SK-N-SH (cell line): ENCODE results near the gene KCNN2. TPM values are rescaled to one million over a fixed set of nuclear protein-coding genes. Genes with fewer than 3 reads are reported as not detected.
"Not testable (repeated sequence)": the region's sequence is repeated elsewhere in the genome, so short reads cannot be mapped to it uniquely, and the experiment has no call there.

Experiments used
- CTCF ChIA-PET: fragments of 300-600, 350-600 bp; formaldehyde crosslinking; extraction: SDS; loops from one replicate; lab custom pipeline; 2021; lab: Yijun Ruan, JAX
- POLR2A ChIA-PET: fragments of 350-600 bp; sonication (Branson Sonifier 250); formaldehyde crosslinking; extraction: SDS; loops from one replicate; lab custom pipeline; 2020; ENCODE audit warnings: antibody characterized with exemption, inconsistent platforms; lab: Yijun Ruan, JAX
- DNase-seq: peaks from one replicate; pipeline ENCODE4 v3.0.0; 2012
- H2AFZ ChIP-seq: fragments of 200-600 bp; sonication (generic); 2 replicates; pipeline ENCODE4 v1.8.1; 2016; ENCODE audit warnings: antibody characterized with exemption, mild to moderate bottlenecking, low read depth
- H3F3A ChIP-seq: fragments of 200-600 bp; sonication (generic); replicated peaks from 2 replicates; pipeline ENCODE3; 2016; ENCODE audit warnings: antibody characterized with exemption, mild to moderate bottlenecking; ENCODE audit not compliant: insufficient read depth
- H3K27ac ChIP-seq, 2 experiments: fragments of 200-500 bp in 1 of 2; fragments of 200-600 bp in 1 of 2; sonication (Bioruptor generic) in 1 of 2; sonication (generic), shearing (Covaris generic) in 1 of 2; 2 replicates each; pipeline versions ENCODE4 v1.5.1 to v1.6.1; 2014 to 2016; ENCODE audit warnings: low read depth in 2 of 2, inconsistent platforms in 1 of 2, low read length in 1 of 2, mild to moderate bottlenecking in 1 of 2, mixed read lengths in 1 of 2
- H3K27me3 ChIP-seq: fragments of 200-600 bp; sonication (generic), shearing (Covaris generic); 2 replicates; pipeline ENCODE4 v1.6.1; 2016; ENCODE audit warnings: mixed run types; ENCODE audit not compliant: insufficient read depth
- H3K36me3 ChIP-seq, 2 experiments: fragments of 200-500 bp in 1 of 2; fragments of 200-600 bp in 1 of 2; sonication (Bioruptor generic) in 1 of 2; sonication (generic) in 1 of 2; replicated peaks in 1 of 2; 2 replicates each; pipeline versions ENCODE3 to v1.5.1; 2014 to 2016; ENCODE audit warnings: low read length in 1 of 2, mild to moderate bottlenecking in 1 of 2; ENCODE audit not compliant: insufficient read depth in 2 of 2, control insufficient read depth in 1 of 2
- H3K4me1 ChIP-seq, 2 experiments: fragments of 200-500 bp in 1 of 2; fragments of 200-600 bp in 1 of 2; sonication (Bioruptor generic) in 1 of 2; sonication (generic), shearing (Covaris generic) in 1 of 2; 2 replicates each; pipeline versions ENCODE4 v1.5.1 to v1.6.1; 2014 to 2016; ENCODE audit warnings: low read depth in 1 of 2, low read length in 1 of 2, mixed run types in 1 of 2; ENCODE audit not compliant: insufficient read depth in 2 of 2, control insufficient read depth in 1 of 2
- H3K4me2 ChIP-seq: fragments of 200-600 bp; sonication (generic), shearing (Covaris generic); 2 replicates; pipeline ENCODE4 v1.6.1; 2017; ENCODE audit warnings: mixed run types
- H3K4me3 ChIP-seq, 2 experiments: fragments of 200-500 bp in 1 of 2; fragments of 200-600 bp in 1 of 2; sonication (Bioruptor generic) in 1 of 2; sonication (generic), shearing (Covaris generic) in 1 of 2; 2 replicates each; pipeline versions ENCODE4 v1.5.1 to v1.8.1; 2014 to 2016; ENCODE audit warnings: low read depth in 2 of 2, inconsistent platforms in 1 of 2, low read length in 1 of 2, mild to moderate bottlenecking in 1 of 2, mixed read lengths in 1 of 2, moderate library complexity in 1 of 2
- H3K79me2 ChIP-seq: fragments of 200-600 bp; sonication (generic); 2 replicates; pipeline ENCODE4 v1.8.1; 2017; ENCODE audit warnings: mild to moderate bottlenecking; ENCODE audit not compliant: insufficient read depth
- H3K9ac ChIP-seq: fragments of 200-600 bp; sonication (generic); 2 replicates; pipeline ENCODE4 v1.6.1; 2017; ENCODE audit warnings: mixed run types
- H3K9me2 ChIP-seq: fragments of 200-600 bp; sonication (generic); 2 replicates; pipeline ENCODE4 v1.6.1; 2017; ENCODE audit warnings: mixed run types
- H3K9me3 ChIP-seq: fragments of 200-600 bp; sonication (generic); 2 replicates; pipeline ENCODE4 v1.6.1; 2017; ENCODE audit warnings: mixed run types, mild to moderate bottlenecking, moderate library complexity
- H4K20me1 ChIP-seq: fragments of 200-600 bp; sonication (generic); 2 replicates; pipeline ENCODE4 v1.6.1; 2017; ENCODE audit warnings: mild to moderate bottlenecking, mixed run types; ENCODE audit not compliant: insufficient read depth
- ELF1 ChIP-seq: IDR thresholded peaks from 2 replicates; pipeline ENCODE4 v1.4.0; 2012
- EP300 ChIP-seq, 2 experiments: IDR thresholded peaks; 2 replicates each; pipeline versions ENCODE4 v1.4.0 to v1.6.1; 2012; ENCODE audit warnings: borderline replicate concordance in 1 of 2, low read depth in 1 of 2, low read length in 1 of 2
- EZH2phosphoT487 ChIP-seq: fragments of 200-600 bp; sonication (generic); IDR thresholded peaks from 2 replicates; pipeline ENCODE4 v1.6.1; 2017; ENCODE audit warnings: low read depth, mixed run types, mild to moderate bottlenecking, antibody characterized with exemption, moderate library complexity, borderline replicate concordance
- MXI1 ChIP-seq: IDR thresholded peaks from 2 replicates; pipeline ENCODE4 v1.6.1; 2012; ENCODE audit warnings: mild to moderate bottlenecking, low read depth, low read length, improper control_type of control experiment
- RFX5 ChIP-seq: IDR thresholded peaks from 2 replicates; pipeline ENCODE4 v1.6.1; 2012; ENCODE audit warnings: mild to moderate bottlenecking, improper control_type of control experiment, low read length
- SIN3A ChIP-seq: IDR thresholded peaks from 2 replicates; pipeline ENCODE4 v1.6.1; 2012; ENCODE audit warnings: low read depth, mild to moderate bottlenecking, low read length, moderate library complexity, borderline replicate concordance
- TCF12 ChIP-seq: IDR thresholded peaks from 2 replicates; pipeline ENCODE4 v1.4.0; 2012
- USF1 ChIP-seq: IDR thresholded peaks from 2 replicates; pipeline ENCODE4 v1.4.0; 2012; ENCODE audit warnings: low read depth, borderline replicate concordance
- YY1 ChIP-seq: IDR thresholded peaks from 2 replicates; pipeline ENCODE4 v1.4.0; 2012; ENCODE audit warnings: low read depth, mild to moderate bottlenecking
- ZBTB33 ChIP-seq: IDR thresholded peaks from 2 replicates; pipeline ENCODE4 v1.4.0; 2012; ENCODE audit warnings: low read depth, borderline replicate concordance
- WGBS: methylation state at CpG from one replicate; pipeline ENCODE4 v1.1.6; 2017; ENCODE audit warnings: low lambda C conversion rate; 5-methylcytosine and 5-hydroxymethylcytosine counted together
- polyA plus RNA-seq, 3 experiments: library from polyadenylated mRNA; depleted of rRNA; stranded (reverse); fragments of >200 nt; gene quantifications; 2 replicates each; pipeline ENCODE4 v1.2.3, GENCODE V29; 2012
- TF ChIP-seq, protein P1 (sequence below): IDR thresholded peaks from 2 replicates; pipeline ENCODE4 v1.4.0; 2012; ENCODE audit warnings: low read depth
- TF ChIP-seq, protein P2 (sequence below): fragments of 150-350 bp; IDR thresholded peaks from 2 replicates; pipeline ENCODE4 v1.6.1; 2017; ENCODE audit warnings: antibody characterized with exemption, low read length, low read depth, borderline replicate concordance

The KCNN2 gene
- polyA plus RNA-seq, 1 of the 3 experiments (the other 2 are of a cell fraction), result not detected

DNA sequence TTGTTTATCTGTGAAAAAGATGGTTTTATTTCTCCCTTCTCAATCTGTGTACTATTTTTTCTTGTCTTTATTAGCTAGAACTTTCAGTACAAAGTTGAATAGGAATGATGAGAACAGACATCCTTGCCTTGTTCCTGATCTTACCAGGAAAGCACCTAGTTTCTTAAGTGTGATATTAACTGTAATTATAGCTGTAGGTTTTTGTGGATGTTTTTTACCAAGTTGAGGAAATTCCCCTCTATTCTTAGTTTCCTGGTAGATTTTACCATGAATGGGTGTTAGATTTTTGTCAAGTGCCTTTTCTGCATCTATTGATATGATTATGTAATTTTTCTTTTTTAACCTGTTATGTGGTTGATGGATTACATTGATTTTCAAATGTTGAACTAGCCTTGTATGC is 68.7 kb downstream of the KCNN2 start:
- Histone ChIP-seq H4K20me1 (no peaks in the 10 kb centered on the region), H3K9ac (no peak overlapping the region), H3K27ac (no peak overlapping the region), H3F3A (no peaks in the 10 kb centered on the region), H3K9me3 (no peaks in the 10 kb centered on the region), H3K4me3 (no peak overlapping the region), H3K4me2 (no peak overlapping the region), H3K27me3 (no peaks in the 10 kb centered on the region), H3K79me2 (no peaks in the 10 kb centered on the region), H3K36me3 (no peaks in the 10 kb centered on the region), H2AFZ (no peak overlapping the region), H3K9me2 (no peaks in the 10 kb centered on the region), H3K4me1 (no peaks in the 10 kb centered on the region)
- no peak for DNase-seq
- ChIA-PET CTCF (no interaction called here), POLR2A (no interaction called here)
- TF ChIP-seq EP300 (IDR thresholded peaks at IDR 0.05; ENCODE audit: borderline replicate concordance in 1 of 2, low read depth in 1 of 2, low read length in 1 of 2) (no peak), ZBTB33 (no peak)

DNA sequence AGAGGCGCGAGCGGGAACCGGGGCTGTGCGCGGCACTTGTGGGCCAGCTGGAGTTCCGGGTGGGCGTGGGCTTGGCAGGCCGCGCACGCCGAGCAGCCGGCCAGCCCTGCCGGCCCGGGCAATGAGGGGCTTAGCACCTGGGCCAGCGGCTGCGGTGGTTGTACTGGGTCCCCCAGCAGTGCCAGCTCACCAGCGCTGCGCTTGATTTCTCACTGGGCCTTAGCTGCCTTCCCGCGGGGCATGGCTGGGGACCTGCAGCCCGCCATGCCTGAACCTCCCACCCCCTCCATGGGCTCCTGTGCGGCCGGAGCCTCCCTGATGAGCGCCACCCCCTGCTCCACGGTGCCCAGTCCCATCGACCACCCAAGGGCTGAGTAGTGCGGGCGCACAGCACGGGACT is 70.8 kb downstream of the KCNN2 start:
- DNase-seq, H3K9me2 ChIP-seq, H3K36me3 ChIP-seq, H2AFZ ChIP-seq, H4K20me1 ChIP-seq, H3K79me2 ChIP-seq, H3K4me2 ChIP-seq, H3K4me3 ChIP-seq, H3K9me3 ChIP-seq, H3K27me3 ChIP-seq, POLR2A ChIA-PET, H3K4me1 ChIP-seq, H3K9ac ChIP-seq, H3K27ac ChIP-seq, H3F3A ChIP-seq: not testable (repeated sequence)
- WGBS, result 68% methylated on average over 13 of the region's 30 CpGs
- CTCF ChIA-PET, result interaction anchor here (1.5 kb wide), 1 partner anchor 16 kb away, joined by 5 read pairs; no protein-coding TSS in a partner anchor

- Histone ChIP-seq H3K36me3 (no peaks in the 10 kb centered on the region), H3K9me3 (no peaks in the 10 kb centered on the region), H3F3A (no peaks in the 10 kb centered on the region), H3K4me1 (no peaks in the 10 kb centered on the region), H3K27me3 (no peaks in the 10 kb centered on the region), H3K4me3 (no peak overlapping the region), H3K9me2 (no peaks in the 10 kb centered on the region), H3K4me2 (no peak overlapping the region), H3K9ac (no peak overlapping the region), H3K79me2 (no peaks in the 10 kb centered on the region), H3K27ac (no peak overlapping the region), H2AFZ (no peak overlapping the region), H4K20me1 (no peaks in the 10 kb centered on the region)
- 10% methylated on average over 5 of the region's 5 CpGs for WGBS
- no peak for DNase-seq
- ChIA-PET POLR2A (no interaction called here), CTCF (interaction anchor here (1.3 kb wide), 1 partner anchor 16 kb away, joined by 7 read pairs; no protein-coding TSS in a partner anchor)
- TF ChIP-seq USF1, result no peak
- no peak for TF ChIP-seq ELF1
- TF ChIP-seq TCF12, result no peak
- TF ChIP-seq MXI1, result no peak
- TF ChIP-seq EZH2phosphoT487, result no peak
- no peak for TF ChIP-seq SIN3A
- TF ChIP-seq RFX5, result no peak
- TF ChIP-seq, protein P1, sequence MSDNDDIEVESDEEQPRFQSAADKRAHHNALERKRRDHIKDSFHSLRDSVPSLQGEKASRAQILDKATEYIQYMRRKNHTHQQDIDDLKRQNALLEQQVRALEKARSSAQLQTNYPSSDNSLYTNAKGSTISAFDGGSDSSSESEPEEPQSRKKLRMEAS, result no peak
- no peak for TF ChIP-seq YY1
- TF ChIP-seq, protein P2, sequence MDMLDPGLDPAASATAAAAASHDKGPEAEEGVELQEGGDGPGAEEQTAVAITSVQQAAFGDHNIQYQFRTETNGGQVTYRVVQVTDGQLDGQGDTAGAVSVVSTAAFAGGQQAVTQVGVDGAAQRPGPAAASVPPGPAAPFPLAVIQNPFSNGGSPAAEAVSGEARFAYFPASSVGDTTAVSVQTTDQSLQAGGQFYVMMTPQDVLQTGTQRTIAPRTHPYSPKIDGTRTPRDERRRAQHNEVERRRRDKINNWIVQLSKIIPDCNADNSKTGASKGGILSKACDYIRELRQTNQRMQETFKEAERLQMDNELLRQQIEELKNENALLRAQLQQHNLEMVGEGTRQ, result no peak
- no peak for TF ChIP-seq ZBTB33
Observed at GRCh38 chr5:114434396-114435219, 72.7 kb downstream of the KCNN2 start.
